OCI-LY3 (cell line): ENCODE measurements around the gene EVX2.

Experiments
- CTCF ChIP-seq: fragments of 200-600, 300-600 bp; sonication (generic); IDR thresholded peaks from 2 replicates; pipeline ENCODE4 v1.5.1; 2014; ENCODE audit warnings: antibody characterized with exemption, low read length, low read depth
- EZH2phosphoT487 ChIP-seq: fragments of 200-600 bp; shearing (Covaris generic); IDR thresholded peaks from 2 replicates; pipeline ENCODE4 v1.6.1; 2018; ENCODE audit warnings: antibody characterized with exemption, mixed run types, low read depth

DNA sequence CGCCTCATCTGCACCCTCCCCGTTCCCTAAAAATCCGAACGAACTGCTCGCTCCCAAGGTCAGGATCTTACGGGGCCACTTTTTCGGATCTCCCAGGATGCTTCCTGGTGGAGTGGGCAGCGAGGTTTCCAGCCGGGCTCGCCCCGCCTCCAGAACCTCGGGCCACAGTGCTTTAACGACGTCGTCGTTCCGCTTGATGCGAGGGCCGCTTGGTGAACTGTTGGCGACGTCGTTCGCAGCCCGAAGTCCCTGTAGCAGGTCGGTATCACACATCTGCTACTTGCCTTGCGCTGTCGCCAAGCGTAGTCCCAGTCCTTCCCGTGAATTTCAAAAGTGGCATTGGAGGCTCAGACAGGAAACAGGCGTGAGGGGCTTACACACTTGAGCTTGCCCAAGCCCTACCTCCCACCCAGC is 15.3 kb downstream of the EVX2 start:
- TF ChIP-seq CTCF (no peak), EZH2phosphoT487 (no peak)
